Astrocyte (in vitro differentiated cells and primary cell): Measurements from ENCODE around the gene PARD3B. TPM values are rescaled to one million over a fixed set of nuclear protein-coding genes. Genes with fewer than 3 reads are reported as not detected.
A peak's percentile ranks its signal among the peaks of the same experiment; 100 is the strongest.

Source experiments
- DNase-seq: peaks from one replicate; pipeline ENCODE4 v3.0.0-alpha.2; 2010; ENCODE audit warnings: low read depth
- FAIRE-seq: peaks from 2 replicates; lab custom pipeline; 2011; peaks lifted over from hg19 to GRCh38; lab: Jason Lieb, UNC
- H2AFZ ChIP-seq: 2 replicates; pipeline ENCODE4 v1.6.0; 2012; ENCODE audit warnings: low read depth, low read length, inconsistent platforms
- H3K27ac ChIP-seq: 2 replicates; pipeline ENCODE4 v1.5.1; 2011; ENCODE audit warnings: low read depth, low read length, inconsistent platforms
- H3K27me3 ChIP-seq: 2 replicates; pipeline ENCODE4 v1.6.0; 2011; ENCODE audit warnings: low read length, inconsistent platforms; ENCODE audit not compliant: insufficient read depth
- H3K36me3 ChIP-seq: 2 replicates; pipeline ENCODE4 v1.5.1; 2011; ENCODE audit warnings: low read length, inconsistent platforms; ENCODE audit not compliant: insufficient read depth
- H3K4me1 ChIP-seq: 2 replicates; pipeline ENCODE4 v1.5.1; 2011; ENCODE audit warnings: low read length, inconsistent platforms; ENCODE audit not compliant: insufficient read depth
- H3K4me2 ChIP-seq: 2 replicates; pipeline ENCODE4 v1.6.0; 2012; ENCODE audit warnings: low read length, inconsistent platforms
- H3K4me3 ChIP-seq: 2 replicates; pipeline ENCODE4 v1.5.1; 2011; ENCODE audit warnings: low read depth, mild to moderate bottlenecking, low read length, inconsistent platforms; ENCODE audit not compliant: insufficient read depth
- H3K79me2 ChIP-seq: 2 replicates; pipeline ENCODE4 v1.6.0; 2012; ENCODE audit warnings: mild to moderate bottlenecking, low read length, inconsistent platforms; ENCODE audit not compliant: insufficient read depth
- H3K9ac ChIP-seq: 2 replicates; pipeline ENCODE4 v1.6.0; 2012; ENCODE audit warnings: mild to moderate bottlenecking, low read length, inconsistent platforms
- H3K9me3 ChIP-seq: 2 replicates; pipeline ENCODE4 v1.5.1; 2012; ENCODE audit warnings: low read depth, mild to moderate bottlenecking, low read length, inconsistent platforms; ENCODE audit not compliant: insufficient read depth
- H4K20me1 ChIP-seq: 2 replicates; pipeline ENCODE4 v1.6.0; 2012; ENCODE audit warnings: low read length, inconsistent platforms; ENCODE audit not compliant: insufficient read depth
- H3K27ac Mint-ChIP-seq: one replicate; pipeline ENCODE4 v1.8.0; 2021; ENCODE audit warnings: mild to moderate bottlenecking, mixed read lengths; ENCODE audit not compliant: unreplicated experiment
- H3K27me3 Mint-ChIP-seq: one replicate; pipeline ENCODE4 v1.8.0; 2021; ENCODE audit warnings: low read depth, mixed read lengths; ENCODE audit not compliant: unreplicated experiment
- H3K36me3 Mint-ChIP-seq: one replicate; pipeline ENCODE4 v1.8.0; 2021; ENCODE audit warnings: low read depth, mixed read lengths; ENCODE audit not compliant: unreplicated experiment
- H3K4me1 Mint-ChIP-seq: one replicate; pipeline ENCODE4 v1.8.0; 2021; ENCODE audit warnings: low read depth, mixed read lengths; ENCODE audit not compliant: unreplicated experiment
- H3K4me3 Mint-ChIP-seq: one replicate; pipeline ENCODE4 v1.8.0; 2021; ENCODE audit warnings: mild to moderate bottlenecking, moderate library complexity, mixed read lengths; ENCODE audit not compliant: unreplicated experiment
- H3K9me3 Mint-ChIP-seq: one replicate; pipeline ENCODE4 v1.8.0; 2021; ENCODE audit warnings: mild to moderate bottlenecking, mixed read lengths; ENCODE audit not compliant: unreplicated experiment
- CTCF ChIP-seq: IDR thresholded peaks from 2 replicates; pipeline ENCODE4 v1.5.1; 2011; ENCODE audit warnings: low read depth, mild to moderate bottlenecking, inconsistent platforms, low read length, moderate library complexity; ENCODE audit not compliant: insufficient read depth
- EZH2 ChIP-seq: IDR thresholded peaks from 2 replicates; pipeline ENCODE4 v1.6.1; 2012; ENCODE audit warnings: mild to moderate bottlenecking, low read length, inconsistent platforms; ENCODE audit not compliant: insufficient read depth
- total RNA-seq: library from RNA; stranded (reverse); gene quantifications from 2 replicates; pipeline ENCODE4 v1.2.1, GENCODE V29; 2021

PARD3B gene
- total RNA-seq, 1 donor from 2014 or later = 6.5 TPM

GRCh38 chr2:205496772-205497171 is 951.5 kb downstream of the PARD3B start:
- Histone ChIP-seq H3K27ac (no peak overlapping the region), H3K9me3 (no peaks in the 10 kb centered on the region), H3K79me2 (no peaks in the 10 kb centered on the region), H3K36me3 (no peaks in the 10 kb centered on the region), H3K27me3 (no peaks in the 10 kb centered on the region), H3K9ac (no peak overlapping the region), H2AFZ (no peak overlapping the region), H3K4me2 (no peak overlapping the region), H3K4me3 (no peak overlapping the region), H3K4me1 (peaks cover 10% of the 10 kb centered on the region), H4K20me1 (no peaks in the 10 kb centered on the region)
- H3K4me3 Mint-ChIP-seq = peak overlapping the region; percentile 22
- H3K27ac Mint-ChIP-seq = peak overlapping the region; percentile 87
- H3K4me1 Mint-ChIP-seq = peaks cover 23% of the 10 kb centered on the region
- DNase-seq (peak; percentile 79), FAIRE-seq (no peak)
- no peaks in the 10 kb centered on the region for H3K9me3 Mint-ChIP-seq
- H3K36me3 Mint-ChIP-seq = peaks cover 2% of the 10 kb centered on the region
- no peak for TF ChIP-seq CTCF
- no peak for TF ChIP-seq EZH2
- H3K27me3 Mint-ChIP-seq = peaks cover 2% of the 10 kb centered on the region

- Histone ChIP-seq H4K20me1 (no peaks in the 10 kb centered on the region), H3K79me2 (no peaks in the 10 kb centered on the region), H3K9me3 (no peaks in the 10 kb centered on the region), H3K27ac (no peak overlapping the region), H3K27me3 (no peaks in the 10 kb centered on the region), H2AFZ (no peak overlapping the region), H3K4me2 (no peak overlapping the region), H3K4me3 (no peak overlapping the region), H3K4me1 (peaks cover 10% of the 10 kb centered on the region), H3K36me3 (no peaks in the 10 kb centered on the region), H3K9ac (no peak overlapping the region)
- DNase-seq (no peak), FAIRE-seq (no peak)
- Mint-ChIP-seq H3K27me3 (peaks cover 5% of the 10 kb centered on the region), H3K4me1 (peaks cover 23% of the 10 kb centered on the region), H3K27ac (no peak overlapping the region), H3K9me3 (no peaks in the 10 kb centered on the region), H3K4me3 (no peak overlapping the region), H3K36me3 (peaks cover 3% of the 10 kb centered on the region)
- TF ChIP-seq CTCF (no peak), EZH2 (no peak)
Observed at GRCh38 chr2:205499006-205499405, 953.7 kb downstream of the PARD3B start.

- H3K9me3 ChIP-seq = no peaks in the 10 kb centered on the region
- no peak for TF ChIP-seq CTCF
- no peaks in the 10 kb centered on the region for H3K27me3 ChIP-seq
- no peak for FAIRE-seq
- no peak overlapping the region for H3K4me3 ChIP-seq
- Mint-ChIP-seq H3K36me3 (peaks cover 3% of the 10 kb centered on the region), H3K4me3 (no peak overlapping the region), H3K9me3 (no peaks in the 10 kb centered on the region), H3K27ac (no peak overlapping the region), H3K4me1 (peaks cover 14% of the 10 kb centered on the region), H3K27me3 (peaks cover 5% of the 10 kb centered on the region)
- no peak for DNase-seq
- H3K79me2 ChIP-seq = no peaks in the 10 kb centered on the region
- H3K4me2 ChIP-seq = no peak overlapping the region
- no peak overlapping the region for H3K9ac ChIP-seq
- H3K36me3 ChIP-seq = no peaks in the 10 kb centered on the region
- H2AFZ ChIP-seq = no peak overlapping the region
- peaks cover 10% of the 10 kb centered on the region for H3K4me1 ChIP-seq
- H4K20me1 ChIP-seq = no peaks in the 10 kb centered on the region
- no peak overlapping the region for H3K27ac ChIP-seq
Observed at GRCh38 chr2:205500065-205500464, 954.8 kb downstream of the PARD3B start.
